Esophagus squamous epithelium (tissue), 5 donors: ENCODE results near the gene STK4. TPM values are rescaled to one million over a fixed set of nuclear protein-coding genes. Genes with fewer than 3 reads are reported as not detected.

Experiments
- DNase-seq: peaks from one replicate; lab custom pipeline; 2025; lab: John Stamatoyannopoulos, UW
- H3K27ac ChIP-seq, 4 donors: fragments of 200-600 bp; sonication (generic); one replicate each; pipeline ENCODE4 v1.5.1; 2016 to 2019; ENCODE audit warnings: mild to moderate bottlenecking in 1 of 4
- H3K27me3 ChIP-seq, 4 donors: fragments of 200-600 bp; sonication (generic); 1 replicate in 3 of 4; 2 replicates in 1 of 4; pipeline versions ENCODE4 v1.5.1 to v1.6.0; 2017 to 2021; ENCODE audit warnings: antibody characterized with exemption in 1 of 4
- H3K36me3 ChIP-seq, 3 donors: fragments of 200-600 bp; sonication (generic); one replicate each; pipeline ENCODE4 v1.5.1; 2016 to 2019
- H3K4me1 ChIP-seq, 3 donors: fragments of 200-600 bp; sonication (generic); one replicate each; pipeline ENCODE4 v1.5.1; 2017 to 2019
- H3K4me3 ChIP-seq, 4 donors: fragments of 200-600 bp; sonication (generic); 1 replicate in 3 of 4; 2 replicates in 1 of 4; pipeline ENCODE4 v1.5.1; 2016 to 2019; ENCODE audit warnings: mild to moderate bottlenecking in 2 of 4, moderate library complexity in 1 of 4
- H3K9me3 ChIP-seq, 3 donors: fragments of 200-600 bp; sonication (generic); one replicate each; pipeline ENCODE4 v1.5.1; 2016 to 2019
- CTCF ChIP-seq, 6 experiments: fragments of 450-650 bp in 4 of 6; fragments of 200-600 bp in 2 of 6; sonication (generic) in 2 of 6; IDR thresholded peaks; one replicate each; pipeline ENCODE4 v1.5.1; 2016 to 2019; ENCODE audit warnings: antibody characterized with exemption in 6 of 6, mild to moderate bottlenecking in 4 of 6, moderate library complexity in 4 of 6
- POLR2A ChIP-seq, 4 donors: fragments of 450-650 bp; IDR thresholded peaks; one replicate each; pipeline ENCODE4 v1.6.1; 2017; ENCODE audit warnings: antibody characterized with exemption in 4 of 4, mild to moderate bottlenecking in 4 of 4, moderate library complexity in 3 of 4
- WGBS, 2 donors: methylation state at CpG; one replicate each; pipeline ENCODE4 v1.1.5; 2018; 5-methylcytosine and 5-hydroxymethylcytosine counted together
- intact Hi-C: fragments of 100-400 bp; cut with DNase I; formaldehyde crosslinking; loops from one replicate; pipeline ENCODE4 v1.15.0; 2022
- total RNA-seq, 4 donors: library from RNA; depleted of rRNA; stranded (reverse); fragments of >200 nt; gene quantifications; one replicate each; pipeline ENCODE4 v1.1.0, GENCODE V29; 2016
- donor health status: DM: yes; HTN: yes; CAD: no.

STK4 gene
- total RNA-seq, 4 donors from 2014 or later = 14.6 to 29.8 (median 17.6) TPM

- DNase-seq = no peak
- Histone ChIP-seq H3K9me3 (no peaks in the 10 kb centered on the region), H3K4me1 (peaks cover 9 to 22% (median 10%) of the 10 kb centered on the region in 3 donors), H3K36me3 (no peaks in the 10 kb centered on the region), H3K27me3 (peaks cover 0 to 40% (median 0%) of the 10 kb centered on the region in 4 donors), H3K27ac (peak overlapping the region in 3 of 4 donors; percentile 69 to 78 (median 72)), H3K4me3 (no peak overlapping the region)
- intact Hi-C loops = no loop called here
- TF ChIP-seq CTCF (IDR thresholded peaks at IDR 0.05) = no peak
- TF ChIP-seq POLR2A (IDR thresholded peaks at IDR 0.05) = no peak
- 100% methylated on average over 1 of the region's 3 CpGs; no CpG with 5 or more reads in 1 of the 2 donors for WGBS, 2 donors
Measured at GRCh38 chr20:45115386-45115774, 149.1 kb downstream of the STK4 start.

GRCh38 chr20:45115829-45116228 lies 149.5 kb downstream of the STK4 start:
- Histone ChIP-seq H3K4me3 (no peak overlapping the region), H3K27me3 (peaks cover 0 to 43% (median 0%) of the 10 kb centered on the region in 4 donors), H3K9me3 (no peaks in the 10 kb centered on the region), H3K4me1 (peaks cover 9 to 22% (median 10%) of the 10 kb centered on the region in 3 donors), H3K36me3 (no peaks in the 10 kb centered on the region), H3K27ac (peak overlapping the region in 1 of 4 donors; percentile 69)
- 37 to 57% methylated on average over 3 of the region's 4 CpGs for WGBS, 2 donors
- TF ChIP-seq CTCF (IDR thresholded peaks at IDR 0.05) = no peak
- no peak for TF ChIP-seq POLR2A (IDR thresholded peaks at IDR 0.05)
- DNase-seq = no peak
- intact Hi-C loops = no loop called here

GRCh38 chr20:45117581-45117980 lies 151.3 kb downstream of the STK4 start:
- no peak for DNase-seq

GRCh38 chr20:45118028-45118427 lies 151.7 kb downstream of the STK4 start:
- Histone ChIP-seq H3K27me3 (peaks cover 0 to 35% (median 0%) of the 10 kb centered on the region in 4 donors), H3K36me3 (no peaks in the 10 kb centered on the region), H3K27ac (no peak overlapping the region), H3K4me3 (no peak overlapping the region), H3K9me3 (no peaks in the 10 kb centered on the region), H3K4me1 (peaks cover 9 to 22% (median 10%) of the 10 kb centered on the region in 3 donors)
- no peak for DNase-seq
- TF ChIP-seq POLR2A (IDR thresholded peaks at IDR 0.05) = no peak
- TF ChIP-seq CTCF (IDR thresholded peaks at IDR 0.05) = no peak
- WGBS, 2 donors = 83 to 84% methylated on average over 2 of the region's 2 CpGs
- intact Hi-C loops = no loop called here

More at GRCh38 chr20:45117581-45117980, 151.3 kb downstream of the STK4 start:
- intact Hi-C loops = no loop called here
- no peak for TF ChIP-seq CTCF (IDR thresholded peaks at IDR 0.05)
- TF ChIP-seq POLR2A (IDR thresholded peaks at IDR 0.05) = no peak
- H3K4me3 ChIP-seq = no peak overlapping the region
- 73 to 74% methylated on average over 4 of the region's 4 CpGs for WGBS, 2 donors
- no peaks in the 10 kb centered on the region for H3K9me3 ChIP-seq
- peaks cover 0 to 35% (median 0%) of the 10 kb centered on the region in 4 donors for H3K27me3 ChIP-seq
- H3K36me3 ChIP-seq = no peaks in the 10 kb centered on the region
- peaks cover 9 to 22% (median 10%) of the 10 kb centered on the region in 3 donors for H3K4me1 ChIP-seq
- no peak overlapping the region for H3K27ac ChIP-seq

GRCh38 chr20:45119556-45120266 lies 153.4 kb downstream of the STK4 start:
- WGBS, 2 donors = 86 to 92% methylated on average over 2 of the region's 2 CpGs
- intact Hi-C loops = no loop called here
- TF ChIP-seq POLR2A (IDR thresholded peaks at IDR 0.05) (no peak), CTCF (IDR thresholded peaks at IDR 0.05) (no peak)
- Histone ChIP-seq H3K9me3 (no peaks in the 10 kb centered on the region), H3K27ac (no peak overlapping the region), H3K4me3 (no peak overlapping the region), H3K4me1 (peaks cover 5 to 10% (median 8%) of the 10 kb centered on the region in 3 donors), H3K36me3 (no peaks in the 10 kb centered on the region), H3K27me3 (peaks cover 0 to 44% (median 0%) of the 10 kb centered on the region in 4 donors)
- no peak for DNase-seq
